ENCODE data around the gene UBAC1.

- no peak for TF ChIP-seq CTCF (conservative IDR thresholded peaks at IDR 0.05; ENCODE audit: low read depth, low read length)
- no peak for TF ChIP-seq EZH2 (IDR thresholded peaks at IDR 0.05; ENCODE audit: borderline replicate concordance, low read depth, low read length, poor library complexity, severe bottlenecking)
These were observed 4.1 kb upstream of the UBAC1 start for GRCh38 chr9:135965124-135965756.
